HG02759 (cell line): ENCODE measurements around the gene SLC4A11.

Experiments used
- ATAC-seq: cut with Tn5 transposase; IDR thresholded peaks from one replicate; pipeline ENCODE4 v1.9.1; 2021; ENCODE audit warnings: mild to moderate bottlenecking, moderate library complexity; ENCODE audit not compliant: unreplicated experiment

Gene SLC4A11

GRCh38 chr20:3177746-3178485 is 61.1 kb downstream of the SLC4A11 start:
- ATAC-seq = no peak
